WTC11 (cell line): Measurements from ENCODE around the gene SRRM3. TPM values are rescaled to one million over a fixed set of nuclear protein-coding genes. Genes with fewer than 3 reads are reported as not detected.
"Not testable (repeated sequence)": the region's sequence is repeated elsewhere in the genome, so short reads cannot be mapped to it uniquely, and the experiment has no call there.

ENCODE experiments used
- ATAC-seq: fragments of 200-7000 bp; cut with Tn5 transposase; 2 replicates; pipeline ENCODE4 v1.10.0; 2021; ENCODE audit warnings: mild to moderate bottlenecking, moderate library complexity
- CTCF ChIA-PET: fragments of 300-600 bp; sonication (Branson Sonifier 250); formaldehyde crosslinking; loops from one replicate; lab custom pipeline; 2021; ENCODE audit warnings: antibody characterized with exemption; lab: Charles Lee
- POLR2A ChIA-PET: fragments of 350-600 bp; sonication (Branson Sonifier 250); formaldehyde crosslinking; loops from one replicate; lab custom pipeline; 2021; ENCODE audit warnings: antibody characterized with exemption; lab: Charles Lee
- DNase-seq: peaks from one replicate; pipeline ENCODE4 v3.0.0; 2021; ENCODE audit warnings: low spot score
- H3K27ac Mint-ChIP-seq: 2 replicates; pipeline ENCODE4 v1.8.0; 2021; ENCODE audit warnings: mixed read lengths
- H3K27me3 Mint-ChIP-seq: 2 replicates; pipeline ENCODE4 v1.8.0; 2021; ENCODE audit warnings: low read depth, mild to moderate bottlenecking, moderate library complexity, mixed read lengths
- H3K36me3 Mint-ChIP-seq: 2 replicates; pipeline ENCODE4 v1.8.0; 2021; ENCODE audit warnings: mixed read lengths
- H3K4me1 Mint-ChIP-seq: 2 replicates; pipeline ENCODE4 v1.8.0; 2022; ENCODE audit warnings: mixed read lengths
- H3K4me3 Mint-ChIP-seq: 2 replicates; pipeline ENCODE4 v1.8.0; 2021; ENCODE audit warnings: mild to moderate bottlenecking, moderate library complexity, mixed read lengths
- H3K9me3 Mint-ChIP-seq: 2 replicates; pipeline ENCODE4 v1.8.0; 2021; ENCODE audit warnings: mixed read lengths
- ARID4B ChIP-seq: sonication (generic); formaldehyde crosslinking; IDR thresholded peaks from 2 replicates; pipeline ENCODE4 v1.8.0; 2023; ENCODE audit warnings: missing genetic modification reagents, mild to moderate bottlenecking, borderline replicate concordance
- ATF1 ChIP-seq: sonication (generic); formaldehyde crosslinking; IDR thresholded peaks from 2 replicates; pipeline ENCODE4 v1.8.1; 2023; ENCODE audit warnings: mild to moderate bottlenecking, moderate library complexity, missing genetic modification reagents
- CBFB ChIP-seq: sonication (generic); formaldehyde crosslinking; IDR thresholded peaks from 2 replicates; pipeline ENCODE4 v1.8.1; 2022; ENCODE audit warnings: mild to moderate bottlenecking, low read depth, missing genetic modification reagents
- CTCF ChIP-seq: fragments of 200-600 bp; IDR thresholded peaks from 2 replicates; pipeline ENCODE4 v1.8.0; 2022; ENCODE audit warnings: antibody characterized with exemption
- ETV6 ChIP-seq: sonication (generic); formaldehyde crosslinking; IDR thresholded peaks from 2 replicates; pipeline ENCODE4 v1.8.1; 2022; ENCODE audit warnings: mild to moderate bottlenecking, missing genetic modification reagents
- KAT7 ChIP-seq: sonication (generic); formaldehyde crosslinking; IDR thresholded peaks from 2 replicates; pipeline ENCODE4 v1.8.1; 2023; ENCODE audit warnings: missing genetic modification reagents, mild to moderate bottlenecking, borderline replicate concordance
- MAX ChIP-seq: sonication (generic); formaldehyde crosslinking; IDR thresholded peaks from 2 replicates; pipeline ENCODE4 v1.8.0; 2022; ENCODE audit warnings: mild to moderate bottlenecking, missing genetic modification reagents
- MXD4 ChIP-seq: fragments of 250-450 bp; sonication (Bioruptor Pico); IDR thresholded peaks from 2 replicates; pipeline ENCODE4 v1.8.0; 2021; ENCODE audit warnings: mild to moderate bottlenecking, moderate library complexity, borderline replicate concordance
- MYBL2 ChIP-seq: sonication (generic); formaldehyde crosslinking; IDR thresholded peaks from 2 replicates; pipeline ENCODE4 v1.8.1; 2023; ENCODE audit warnings: mild to moderate bottlenecking, moderate library complexity, missing genetic modification reagents
- OVOL2 ChIP-seq: fragments of 250-450 bp; sonication (Bioruptor Pico); IDR thresholded peaks from 2 replicates; pipeline ENCODE4 v1.9.0; 2021; ENCODE audit warnings: mild to moderate bottlenecking, borderline replicate concordance
- RELA ChIP-seq: sonication (generic); formaldehyde crosslinking; IDR thresholded peaks from 2 replicates; pipeline ENCODE4 v1.8.1; 2022; ENCODE audit warnings: missing genetic modification reagents, mild to moderate bottlenecking, borderline replicate concordance
- TEAD4 ChIP-seq: sonication (generic); formaldehyde crosslinking; IDR thresholded peaks from 2 replicates; pipeline ENCODE4 v1.8.0; 2022; ENCODE audit warnings: mild to moderate bottlenecking, missing genetic modification reagents
- USF1 ChIP-seq: sonication (generic); formaldehyde crosslinking; IDR thresholded peaks from 2 replicates; pipeline ENCODE4 v1.8.0; 2022; ENCODE audit warnings: mild to moderate bottlenecking, missing genetic modification reagents
- ZNF121 ChIP-seq: sonication (generic); formaldehyde crosslinking; IDR thresholded peaks from 2 replicates; pipeline ENCODE4 v1.8.0; 2023; ENCODE audit warnings: missing genetic modification reagents
- ZNF138 ChIP-seq: sonication (generic); formaldehyde crosslinking; conservative IDR thresholded peaks from 2 replicates; pipeline ENCODE4 v1.8.1; 2022; ENCODE audit warnings: mild to moderate bottlenecking, moderate library complexity, missing genetic modification reagents
- ZNF396 ChIP-seq: fragments of 250-450 bp; sonication (Bioruptor Pico); IDR thresholded peaks from 2 replicates; pipeline ENCODE4 v1.8.0; 2021; ENCODE audit warnings: mild to moderate bottlenecking, moderate library complexity, borderline replicate concordance
- ZNF416 ChIP-seq: fragments of 250-450 bp; sonication (Bioruptor Pico); IDR thresholded peaks from 2 replicates; pipeline ENCODE4 v1.9.0; 2021; ENCODE audit warnings: mild to moderate bottlenecking, inconsistent platforms
- ZSCAN18 ChIP-seq: fragments of 250-450 bp; sonication (Bioruptor Pico); IDR thresholded peaks from 2 replicates; pipeline ENCODE4 v2.1.2; 2022; ENCODE audit warnings: mild to moderate bottlenecking, moderate library complexity
- total RNA-seq: library from RNA; stranded (reverse); gene quantifications from 3 replicates; pipeline ENCODE4 v1.2.3, GENCODE V29; 2021
- TF ChIP-seq, protein P1 (sequence below): sonication (generic); formaldehyde crosslinking; IDR thresholded peaks from 2 replicates; pipeline ENCODE4 v1.8.0; 2022; ENCODE audit warnings: missing genetic modification reagents
- TF ChIP-seq, protein P2 (sequence below): sonication (generic); formaldehyde crosslinking; conservative IDR thresholded peaks from 2 replicates; pipeline ENCODE4 v1.8.1; 2022; ENCODE audit warnings: mild to moderate bottlenecking, missing genetic modification reagents

SRRM3 gene
- total RNA-seq, 1 experiment from 2014 or later, result 17.7 TPM

DNA sequence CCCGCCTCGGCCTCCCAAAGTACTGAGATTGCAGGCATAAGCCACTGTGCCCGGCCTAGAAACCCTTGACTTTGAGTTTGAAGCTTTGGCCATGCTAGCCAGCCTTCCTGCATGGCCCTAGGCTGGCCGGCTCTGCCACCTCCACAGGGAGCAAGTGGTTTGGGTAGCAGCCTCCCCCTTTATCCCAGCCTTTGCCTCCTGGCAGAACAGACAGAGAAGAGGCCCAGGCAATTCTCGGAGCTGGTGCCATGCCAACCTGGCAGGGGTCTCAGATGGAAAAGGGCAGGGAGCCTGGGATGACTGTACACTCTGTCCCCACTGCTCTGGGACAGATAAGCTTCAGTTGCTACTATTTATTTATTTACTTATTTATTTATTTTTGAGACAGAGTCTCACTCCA lies 39.4 kb downstream of the SRRM3 start:
- TF ChIP-seq, protein P1, sequence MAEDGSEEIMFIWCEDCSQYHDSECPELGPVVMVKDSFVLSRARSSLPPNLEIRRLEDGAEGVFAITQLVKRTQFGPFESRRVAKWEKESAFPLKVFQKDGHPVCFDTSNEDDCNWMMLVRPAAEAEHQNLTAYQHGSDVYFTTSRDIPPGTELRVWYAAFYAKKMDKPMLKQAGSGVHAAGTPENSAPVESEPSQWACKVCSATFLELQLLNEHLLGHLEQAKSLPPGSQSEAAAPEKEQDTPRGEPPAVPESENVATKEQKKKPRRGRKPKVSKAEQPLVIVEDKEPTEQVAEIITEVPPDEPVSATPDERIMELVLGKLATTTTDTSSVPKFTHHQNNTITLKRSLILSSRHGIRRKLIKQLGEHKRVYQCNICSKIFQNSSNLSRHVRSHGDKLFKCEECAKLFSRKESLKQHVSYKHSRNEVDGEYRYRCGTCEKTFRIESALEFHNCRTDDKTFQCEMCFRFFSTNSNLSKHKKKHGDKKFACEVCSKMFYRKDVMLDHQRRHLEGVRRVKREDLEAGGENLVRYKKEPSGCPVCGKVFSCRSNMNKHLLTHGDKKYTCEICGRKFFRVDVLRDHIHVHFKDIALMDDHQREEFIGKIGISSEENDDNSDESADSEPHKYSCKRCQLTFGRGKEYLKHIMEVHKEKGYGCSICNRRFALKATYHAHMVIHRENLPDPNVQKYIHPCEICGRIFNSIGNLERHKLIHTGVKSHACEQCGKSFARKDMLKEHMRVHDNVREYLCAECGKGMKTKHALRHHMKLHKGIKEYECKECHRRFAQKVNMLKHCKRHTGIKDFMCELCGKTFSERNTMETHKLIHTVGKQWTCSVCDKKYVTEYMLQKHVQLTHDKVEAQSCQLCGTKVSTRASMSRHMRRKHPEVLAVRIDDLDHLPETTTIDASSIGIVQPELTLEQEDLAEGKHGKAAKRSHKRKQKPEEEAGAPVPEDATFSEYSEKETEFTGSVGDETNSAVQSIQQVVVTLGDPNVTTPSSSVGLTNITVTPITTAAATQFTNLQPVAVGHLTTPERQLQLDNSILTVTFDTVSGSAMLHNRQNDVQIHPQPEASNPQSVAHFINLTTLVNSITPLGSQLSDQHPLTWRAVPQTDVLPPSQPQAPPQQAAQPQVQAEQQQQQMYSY (CRISPR knock-in tag), result no peak
- TF ChIP-seq ATF1 (no peak), USF1 (CRISPR knock-in tag) (no peak), MXD4 (CRISPR knock-in tag) (no peak), ZNF138 (CRISPR knock-in tag) (no peak), ETV6 (no peak), ZNF121 (CRISPR knock-in tag) (no peak), MAX (CRISPR knock-in tag) (no peak), MYBL2 (CRISPR knock-in tag) (no peak), OVOL2 (no peak), CTCF (no peak), TEAD4 (no peak), RELA (CRISPR knock-in tag) (no peak), KAT7 (CRISPR knock-in tag) (no peak), ARID4B (CRISPR knock-in tag) (no peak), CBFB (CRISPR knock-in tag) (no peak), ZNF396 (CRISPR knock-in tag) (no peak), ZSCAN18 (CRISPR knock-in tag) (no peak), ZNF416 (CRISPR knock-in tag) (no peak)
- TF ChIP-seq, protein P2, sequence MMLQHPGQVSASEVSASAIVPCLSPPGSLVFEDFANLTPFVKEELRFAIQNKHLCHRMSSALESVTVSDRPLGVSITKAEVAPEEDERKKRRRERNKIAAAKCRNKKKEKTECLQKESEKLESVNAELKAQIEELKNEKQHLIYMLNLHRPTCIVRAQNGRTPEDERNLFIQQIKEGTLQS (CRISPR knock-in tag), result no peak
- POLR2A ChIA-PET, result no interaction called here
- ATAC-seq (no peak), DNase-seq (no peak)
- CTCF ChIA-PET, result interaction anchor here (1.1 kb wide), 1 partner anchor 22 kb away, joined by 3 read pairs; no protein-coding TSS in a partner anchor
- Mint-ChIP-seq H3K9me3 (peaks cover 4% of the 10 kb centered on the region), H3K27ac (no peak overlapping the region), H3K4me3 (no peak overlapping the region), H3K27me3 (no peaks in the 10 kb centered on the region; the same call in 1 of the 2 replicates), H3K4me1 (peaks cover 33% of the 10 kb centered on the region), H3K36me3 (peaks cover 6% of the 10 kb centered on the region; the same call in 1 of the 2 replicates)

- CTCF ChIA-PET, H3K27ac Mint-ChIP-seq, H3K36me3 Mint-ChIP-seq, H3K9me3 Mint-ChIP-seq, H3K27me3 Mint-ChIP-seq, ATAC-seq, DNase-seq, H3K4me3 Mint-ChIP-seq, POLR2A ChIA-PET: not testable (repeated sequence)
- H3K4me1 Mint-ChIP-seq, result peaks cover 24% of the 10 kb centered on the region
Observed at GRCh38 chr7:76242517-76243063, 40.9 kb downstream of the SRRM3 start.
